Activated CD4-positive, alpha-beta memory T cell treated with anti-CD3 and anti-CD28 coated beads for 36 hours (primary cell): ENCODE results near the gene SSU72. TPM values are rescaled to one million over a fixed set of nuclear protein-coding genes. Genes with fewer than 3 reads are reported as not detected.

Experiments used
- CTCF ChIA-PET: fragments of 350-600 bp; sonication (Branson Sonifier 250); formaldehyde crosslinking; loops from one replicate; lab custom pipeline; 2021; ENCODE audit warnings: antibody characterized with exemption, inconsistent platforms; lab: Charles Lee
- POLR2A ChIA-PET: fragments of 350-600 bp; sonication (Branson Sonifier 250); formaldehyde crosslinking; loops from one replicate; lab custom pipeline; 2021; ENCODE audit warnings: antibody characterized with exemption; lab: Charles Lee
- DNase-seq: peaks from one replicate; pipeline ENCODE4 v3.0.0-alpha.2; 2020
- H3K27ac Mint-ChIP-seq: one replicate; pipeline ENCODE4 v1.8.0; 2021; ENCODE audit warnings: mixed read lengths
- H3K27me3 Mint-ChIP-seq: one replicate; pipeline ENCODE4 v1.8.0; 2021; ENCODE audit warnings: mixed read lengths
- H3K36me3 Mint-ChIP-seq: one replicate; pipeline ENCODE4 v1.8.0; 2021; ENCODE audit warnings: mixed read lengths
- H3K4me1 Mint-ChIP-seq: one replicate; pipeline ENCODE4 v1.8.0; 2021; ENCODE audit warnings: low read depth, mixed read lengths
- H3K4me3 Mint-ChIP-seq: one replicate; pipeline ENCODE4 v1.8.0; 2021; ENCODE audit warnings: mild to moderate bottlenecking, mixed read lengths
- H3K9me3 Mint-ChIP-seq: one replicate; pipeline ENCODE4 v1.8.0; 2021; ENCODE audit warnings: mixed read lengths
- intact Hi-C: fragments of 100-400 bp; cut with micrococcal nuclease; formaldehyde crosslinking; loops from one replicate; pipeline ENCODE4 v1.15.1; 2023
- total RNA-seq, 2 experiments: library from RNA; stranded (reverse); gene quantifications; one replicate each; pipeline ENCODE4 v1.2.3, GENCODE V29; 2021

The SSU72 gene
- total RNA-seq, 2 experiments from 2014 or later = 106 to 107 TPM

DNA sequence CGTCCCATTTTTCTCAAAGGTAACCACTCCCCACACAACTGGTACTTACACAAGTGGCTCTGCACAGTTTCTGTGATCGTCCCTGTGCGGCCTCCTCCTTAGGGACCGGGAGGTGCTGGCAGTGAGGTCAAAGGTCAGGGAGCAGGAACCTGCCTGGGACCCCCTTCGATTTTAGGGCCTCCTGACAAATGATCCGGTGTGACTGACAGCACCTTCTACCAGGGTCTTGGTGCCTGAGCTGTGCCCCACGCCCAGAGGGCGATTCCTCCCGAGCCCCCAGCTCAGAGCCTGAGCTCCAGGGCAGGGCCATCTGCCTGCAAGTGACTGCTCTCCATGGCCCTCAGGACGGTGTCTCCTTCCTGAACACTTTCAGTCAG lies 22.4 kb downstream of the SSU72 start:
- ChIA-PET CTCF (no interaction called here), POLR2A (interaction anchor here (0.5 kb wide), 1 partner anchor 9 kb away, joined by 4 read pairs; no protein-coding TSS in a partner anchor)
- peaks cover 4% of the 10 kb centered on the region for H3K36me3 Mint-ChIP-seq
- H3K27ac Mint-ChIP-seq = no peak overlapping the region
- no peak for DNase-seq
- H3K4me1 Mint-ChIP-seq = no peaks in the 10 kb centered on the region
- intact Hi-C loops = no loop called here
- no peaks in the 10 kb centered on the region for H3K9me3 Mint-ChIP-seq
- H3K4me3 Mint-ChIP-seq = no peak overlapping the region
- H3K27me3 Mint-ChIP-seq = no peaks in the 10 kb centered on the region

DNA sequence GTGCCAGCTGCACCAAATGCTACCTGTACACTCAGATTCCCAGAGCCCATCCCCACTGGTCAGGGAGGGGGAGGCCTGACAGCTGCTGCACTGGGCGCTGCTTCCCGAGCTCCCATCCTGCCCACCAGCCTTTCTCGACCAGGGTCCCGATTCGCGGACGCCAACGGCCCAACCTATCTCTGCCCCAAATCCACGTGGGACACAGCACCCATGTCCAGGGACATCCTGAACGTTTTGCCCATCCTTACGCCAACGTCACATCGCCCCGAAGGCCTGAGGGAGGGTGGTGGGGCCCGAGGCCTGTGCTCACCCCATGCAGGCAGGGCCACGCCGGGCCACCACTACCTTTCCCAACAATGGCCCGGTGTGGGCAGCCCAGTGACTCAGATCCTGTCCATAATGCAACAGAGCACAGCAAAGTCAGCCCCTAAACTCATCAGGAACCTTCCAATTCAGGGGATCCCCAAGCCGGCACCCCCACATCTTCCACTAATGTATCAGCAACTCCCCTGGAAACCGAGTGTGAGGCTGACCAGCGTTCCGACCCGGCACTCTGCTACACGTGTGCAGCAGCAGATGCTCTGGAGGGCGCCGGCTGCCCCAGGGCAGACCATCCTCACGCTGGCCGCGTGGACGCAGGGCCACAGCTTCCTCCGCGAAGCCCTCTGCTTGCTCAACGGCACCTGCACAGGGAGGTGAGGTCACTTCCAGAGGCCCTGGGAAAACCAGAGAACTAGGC lies 23.0 kb downstream of the SSU72 start:
- POLR2A ChIA-PET = no interaction called here
- H3K4me3 Mint-ChIP-seq = no peak overlapping the region
- H3K36me3 Mint-ChIP-seq = peaks cover 4% of the 10 kb centered on the region
- CTCF ChIA-PET = no interaction called here
- no peak overlapping the region for H3K27ac Mint-ChIP-seq
- intact Hi-C loops = no loop called here
- no peak for DNase-seq
- no peaks in the 10 kb centered on the region for H3K4me1 Mint-ChIP-seq
- no peaks in the 10 kb centered on the region for H3K9me3 Mint-ChIP-seq
- H3K27me3 Mint-ChIP-seq = no peaks in the 10 kb centered on the region

DNA sequence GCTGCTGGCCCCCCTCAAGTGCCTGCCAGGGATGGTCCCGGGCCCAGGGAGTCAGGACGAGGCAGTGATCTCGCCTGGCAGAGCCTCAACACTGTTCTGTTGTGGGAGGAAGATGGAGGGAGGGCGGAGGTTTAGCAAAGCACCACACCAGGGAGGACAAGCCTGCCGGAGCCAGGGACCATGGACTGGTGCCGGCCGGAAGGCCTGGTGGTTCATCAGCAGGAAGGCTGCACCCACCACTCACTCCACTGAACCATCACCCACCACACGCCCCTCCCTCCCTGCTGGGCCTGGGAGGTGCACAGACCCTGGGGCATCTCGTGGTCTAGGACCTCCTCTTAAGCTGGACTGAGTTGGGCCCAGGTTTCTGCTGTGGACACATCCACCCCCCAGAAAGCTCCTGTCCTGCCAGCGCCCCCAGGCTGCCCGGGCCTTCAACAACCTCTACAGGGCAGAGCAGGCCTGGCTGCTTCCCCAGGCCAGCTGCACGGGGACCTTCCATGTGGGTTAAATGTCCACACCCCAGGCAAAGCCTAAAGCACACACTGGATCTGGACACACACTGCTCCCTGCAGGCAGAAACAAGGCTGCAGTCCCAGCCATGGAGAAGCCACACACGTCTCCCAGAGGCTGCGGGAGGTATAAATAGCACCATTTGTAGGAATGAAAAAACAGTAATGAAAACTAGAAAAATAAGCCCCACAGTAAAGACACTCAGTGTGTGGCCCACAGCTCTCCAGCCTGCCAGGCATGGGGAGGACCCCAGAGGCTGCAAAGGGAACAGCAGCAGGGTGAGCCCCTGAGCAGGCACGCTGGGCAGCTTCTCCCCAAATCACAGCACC lies 23.9 kb downstream of the SSU72 start:
- H3K9me3 Mint-ChIP-seq = no peaks in the 10 kb centered on the region
- no peak overlapping the region for H3K27ac Mint-ChIP-seq
- H3K36me3 Mint-ChIP-seq = peaks cover 4% of the 10 kb centered on the region
- intact Hi-C loops = no loop called here
- H3K4me3 Mint-ChIP-seq = no peak overlapping the region
- H3K4me1 Mint-ChIP-seq = no peaks in the 10 kb centered on the region
- POLR2A ChIA-PET = no interaction called here
- CTCF ChIA-PET = no interaction called here
- no peaks in the 10 kb centered on the region for H3K27me3 Mint-ChIP-seq
- DNase-seq = no peak

- Mint-ChIP-seq H3K4me1 (no peaks in the 10 kb centered on the region), H3K27ac (no peak overlapping the region), H3K4me3 (no peak overlapping the region), H3K27me3 (no peaks in the 10 kb centered on the region), H3K36me3 (peaks cover 4% of the 10 kb centered on the region), H3K9me3 (no peaks in the 10 kb centered on the region)
- ChIA-PET POLR2A (no interaction called here), CTCF (no interaction called here)
- no peak for DNase-seq
- intact Hi-C loops = no loop called here
These were observed 24.6 kb downstream of the SSU72 start for GRCh38 chr1:1550087-1550486.

- intact Hi-C loops = no loop called here
- no peaks in the 10 kb centered on the region for H3K27me3 Mint-ChIP-seq
- H3K27ac Mint-ChIP-seq = no peak overlapping the region
- H3K36me3 Mint-ChIP-seq = peaks cover 4% of the 10 kb centered on the region
- no peaks in the 10 kb centered on the region for H3K9me3 Mint-ChIP-seq
- H3K4me1 Mint-ChIP-seq = no peaks in the 10 kb centered on the region
- no peak for DNase-seq
- ChIA-PET POLR2A (no interaction called here), CTCF (no interaction called here)
- no peak overlapping the region for H3K4me3 Mint-ChIP-seq
These were observed 26.1 kb downstream of the SSU72 start for GRCh38 chr1:1548591-1548990.

GRCh38 chr1:1547476-1547875 lies 27.2 kb downstream of the SSU72 start:
- Mint-ChIP-seq H3K4me1 (no peaks in the 10 kb centered on the region), H3K9me3 (no peaks in the 10 kb centered on the region), H3K4me3 (no peak overlapping the region), H3K27me3 (no peaks in the 10 kb centered on the region), H3K27ac (no peak overlapping the region), H3K36me3 (peaks cover 4% of the 10 kb centered on the region)
- intact Hi-C loops = no loop called here
- POLR2A ChIA-PET = no interaction called here
- no peak for DNase-seq
- CTCF ChIA-PET = interaction anchor here (1.5 kb wide), 1 partner anchor 16 kb away, joined by 3 read pairs; no protein-coding TSS in a partner anchor

GRCh38 chr1:1547011-1547410 lies 27.7 kb downstream of the SSU72 start:
- H3K36me3 Mint-ChIP-seq = peaks cover 4% of the 10 kb centered on the region
- intact Hi-C loops = no loop called here
- no peaks in the 10 kb centered on the region for H3K27me3 Mint-ChIP-seq

GRCh38 chr1:1545946-1546737 lies 28.5 kb downstream of the SSU72 start:
- POLR2A ChIA-PET = no interaction called here
- Mint-ChIP-seq H3K36me3 (peaks cover 4% of the 10 kb centered on the region), H3K4me1 (no peaks in the 10 kb centered on the region), H3K27ac (no peak overlapping the region), H3K4me3 (no peak overlapping the region), H3K9me3 (no peaks in the 10 kb centered on the region), H3K27me3 (no peaks in the 10 kb centered on the region)
- CTCF ChIA-PET = interaction anchor here (1.5 kb wide), 1 partner anchor 17 kb away, joined by 3 read pairs; no protein-coding TSS in a partner anchor
- intact Hi-C loops = no loop called here
- no peak for DNase-seq

More at GRCh38 chr1:1547011-1547410, 27.7 kb downstream of the SSU72 start:
- no peak for DNase-seq
- Mint-ChIP-seq H3K4me3 (no peak overlapping the region), H3K4me1 (no peaks in the 10 kb centered on the region), H3K27ac (no peak overlapping the region), H3K9me3 (no peaks in the 10 kb centered on the region)
- ChIA-PET CTCF (interaction anchor here (1.5 kb wide), 1 partner anchor 16 kb away, joined by 3 read pairs; no protein-coding TSS in a partner anchor), POLR2A (no interaction called here)

- POLR2A ChIA-PET = no interaction called here
These were observed 30.1 kb downstream of the SSU72 start for GRCh38 chr1:1544544-1544943.

DNA sequence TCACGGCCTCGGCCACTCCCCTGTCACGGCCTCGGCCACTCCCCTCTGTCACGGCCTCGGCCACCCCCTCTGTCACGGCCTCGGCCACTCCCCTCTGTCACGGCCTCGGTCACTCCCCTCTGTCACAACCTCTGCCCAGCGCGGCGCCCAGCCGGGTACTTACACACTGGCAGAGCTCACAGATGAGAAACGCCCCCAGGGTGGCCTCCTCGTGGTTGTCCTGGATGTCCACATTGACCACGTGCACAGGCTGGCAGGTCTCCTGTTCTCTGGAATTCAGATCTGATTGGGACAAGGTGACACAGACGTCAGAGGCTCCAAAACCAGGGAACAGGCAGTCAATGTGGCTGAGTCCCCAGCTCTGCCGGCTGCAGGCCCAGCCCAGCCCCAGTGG lies 31.0 kb downstream of the SSU72 start:
- no peak overlapping the region for H3K4me3 Mint-ChIP-seq
- POLR2A ChIA-PET = interaction anchor here (0.7 kb wide), 1 partner anchor 9 kb away, joined by 4 read pairs; no protein-coding TSS in a partner anchor
- no peaks in the 10 kb centered on the region for H3K9me3 Mint-ChIP-seq
- CTCF ChIA-PET = no interaction called here
- H3K4me1 Mint-ChIP-seq = no peaks in the 10 kb centered on the region
- no peak overlapping the region for H3K27ac Mint-ChIP-seq
- no peak for DNase-seq
- H3K36me3 Mint-ChIP-seq = peaks cover 4% of the 10 kb centered on the region
- intact Hi-C loops = no loop called here
- H3K27me3 Mint-ChIP-seq = no peaks in the 10 kb centered on the region

More at GRCh38 chr1:1544544-1544943, 30.1 kb downstream of the SSU72 start:
- DNase-seq = no peak
- Mint-ChIP-seq H3K4me1 (no peaks in the 10 kb centered on the region), H3K4me3 (no peak overlapping the region), H3K27me3 (no peaks in the 10 kb centered on the region), H3K27ac (no peak overlapping the region), H3K9me3 (no peaks in the 10 kb centered on the region), H3K36me3 (peaks cover 4% of the 10 kb centered on the region)
- CTCF ChIA-PET = no interaction called here
- intact Hi-C loops = no loop called here

GRCh38 chr1:1542766-1543705 lies 31.6 kb downstream of the SSU72 start:
- Mint-ChIP-seq H3K9me3 (no peaks in the 10 kb centered on the region), H3K36me3 (peaks cover 4% of the 10 kb centered on the region), H3K27me3 (no peaks in the 10 kb centered on the region), H3K4me3 (no peak overlapping the region), H3K27ac (no peak overlapping the region), H3K4me1 (no peaks in the 10 kb centered on the region)
- CTCF ChIA-PET = no interaction called here
- intact Hi-C loops = no loop called here
- POLR2A ChIA-PET = interaction anchor here (0.7 kb wide), 1 partner anchor 10 kb away, joined by 4 read pairs; no protein-coding TSS in a partner anchor
- DNase-seq = no peak
